SK-N-SH (cell line): ENCODE data around the gene SGPP1.
"Not testable (repeated sequence)": the region's sequence is repeated elsewhere in the genome, so short reads cannot be mapped to it uniquely, and the experiment has no call there.

Experiments
- CTCF ChIP-seq: fragments of 200-600 bp; sonication (generic); IDR thresholded peaks from 2 replicates; pipeline ENCODE4 v1.6.1; 2017; ENCODE audit warnings: antibody characterized with exemption, mild to moderate bottlenecking, moderate library complexity
- EP300 ChIP-seq, 2 experiments: IDR thresholded peaks; 2 replicates each; pipeline versions ENCODE4 v1.4.0 to v1.6.1; 2012; ENCODE audit warnings: borderline replicate concordance in 1 of 2, low read depth in 1 of 2, low read length in 1 of 2
- EZH2phosphoT487 ChIP-seq: fragments of 200-600 bp; sonication (generic); IDR thresholded peaks from 2 replicates; pipeline ENCODE4 v1.6.1; 2017; ENCODE audit warnings: low read depth, mixed run types, mild to moderate bottlenecking, antibody characterized with exemption, moderate library complexity, borderline replicate concordance
- FOXM1 ChIP-seq: IDR thresholded peaks from 2 replicates; pipeline ENCODE4 v1.4.0; 2012; ENCODE audit warnings: low read depth, mild to moderate bottlenecking
- JUND ChIP-seq: IDR thresholded peaks from 2 replicates; pipeline ENCODE4 v1.4.0; 2012
- POLR2AphosphoS5 ChIP-seq: IDR thresholded peaks from 2 replicates; pipeline ENCODE4 v1.6.1; 2012; ENCODE audit warnings: low read depth, low read length
- RAD21 ChIP-seq: IDR thresholded peaks from 2 replicates; pipeline ENCODE4 v1.6.1; 2012; ENCODE audit warnings: mild to moderate bottlenecking, low read length
- SIN3A ChIP-seq: IDR thresholded peaks from 2 replicates; pipeline ENCODE4 v1.6.1; 2012; ENCODE audit warnings: low read depth, mild to moderate bottlenecking, low read length, moderate library complexity, borderline replicate concordance
- TAF1 ChIP-seq: IDR thresholded peaks from 2 replicates; pipeline ENCODE4 v1.6.1; 2012; ENCODE audit warnings: low read depth, mild to moderate bottlenecking, low read length, moderate library complexity, borderline replicate concordance
- TCF12 ChIP-seq: IDR thresholded peaks from 2 replicates; pipeline ENCODE4 v1.4.0; 2012
- YY1 ChIP-seq: IDR thresholded peaks from 2 replicates; pipeline ENCODE4 v1.4.0; 2012; ENCODE audit warnings: low read depth, mild to moderate bottlenecking
- TF ChIP-seq, protein P1 (sequence below): IDR thresholded peaks from 2 replicates; pipeline ENCODE4 v1.4.0; 2012; ENCODE audit warnings: low read depth
- TF ChIP-seq, protein P2 (sequence below): IDR thresholded peaks from 2 replicates; pipeline ENCODE4 v1.4.0; 2012; ENCODE audit warnings: low read depth, borderline replicate concordance

GRCh38 chr14:63751076-63751475 is 23.2 kb upstream of the SGPP1 start:
- not testable (repeated sequence) for TF ChIP-seq CTCF; RAD21; YY1; EZH2phosphoT487; SIN3A; EP300 (IDR thresholded peaks at IDR 0.05; ENCODE audit: borderline replicate concordance in 1 of 2, low read depth in 1 of 2, low read length in 1 of 2); TCF12; JUND; FOXM1; POLR2AphosphoS5; TAF1
- TF ChIP-seq, protein P1, sequence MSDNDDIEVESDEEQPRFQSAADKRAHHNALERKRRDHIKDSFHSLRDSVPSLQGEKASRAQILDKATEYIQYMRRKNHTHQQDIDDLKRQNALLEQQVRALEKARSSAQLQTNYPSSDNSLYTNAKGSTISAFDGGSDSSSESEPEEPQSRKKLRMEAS: not testable (repeated sequence)
- TF ChIP-seq, protein P2, sequence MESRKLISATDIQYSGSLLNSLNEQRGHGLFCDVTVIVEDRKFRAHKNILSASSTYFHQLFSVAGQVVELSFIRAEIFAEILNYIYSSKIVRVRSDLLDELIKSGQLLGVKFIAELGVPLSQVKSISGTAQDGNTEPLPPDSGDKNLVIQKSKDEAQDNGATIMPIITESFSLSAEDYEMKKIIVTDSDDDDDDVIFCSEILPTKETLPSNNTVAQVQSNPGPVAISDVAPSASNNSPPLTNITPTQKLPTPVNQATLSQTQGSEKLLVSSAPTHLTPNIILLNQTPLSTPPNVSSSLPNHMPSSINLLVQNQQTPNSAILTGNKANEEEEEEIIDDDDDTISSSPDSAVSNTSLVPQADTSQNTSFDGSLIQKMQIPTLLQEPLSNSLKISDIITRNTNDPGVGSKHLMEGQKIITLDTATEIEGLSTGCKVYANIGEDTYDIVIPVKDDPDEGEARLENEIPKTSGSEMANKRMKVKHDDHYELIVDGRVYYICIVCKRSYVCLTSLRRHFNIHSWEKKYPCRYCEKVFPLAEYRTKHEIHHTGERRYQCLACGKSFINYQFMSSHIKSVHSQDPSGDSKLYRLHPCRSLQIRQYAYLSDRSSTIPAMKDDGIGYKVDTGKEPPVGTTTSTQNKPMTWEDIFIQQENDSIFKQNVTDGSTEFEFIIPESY: not testable (repeated sequence)
